ENCODE measurements around the gene MMP25.

- TF ChIP-seq ZNF274 (IDR thresholded peaks at IDR 0.05; ENCODE audit: low read depth, low read length) = no peak
- TF ChIP-seq YY1 (IDR thresholded peaks at IDR 0.05; ENCODE audit: insufficient read depth, insufficient read length) = no peak
Observed at GRCh38 chr16:3008690-3009037, 37.7 kb upstream of the MMP25 start.
